Dermis blood vessel endothelial cell (primary cell): ENCODE results near the gene FRMD4B. TPM values are rescaled to one million over a fixed set of nuclear protein-coding genes. Genes with fewer than 3 reads are reported as not detected.
A peak's percentile ranks its signal among the peaks of the same experiment; 100 is the strongest.

Source experiments
- DNase-seq: peaks from one replicate; pipeline ENCODE4 v3.0.0; 2010
- total RNA-seq: library from RNA; depleted of rRNA; stranded (reverse); fragments of >200 nt; gene quantifications from 2 replicates; pipeline ENCODE4 v1.2.3, GENCODE V29; 2014

Gene FRMD4B
- 112 and 117 TPM in 2 replicates for total RNA-seq

DNA sequence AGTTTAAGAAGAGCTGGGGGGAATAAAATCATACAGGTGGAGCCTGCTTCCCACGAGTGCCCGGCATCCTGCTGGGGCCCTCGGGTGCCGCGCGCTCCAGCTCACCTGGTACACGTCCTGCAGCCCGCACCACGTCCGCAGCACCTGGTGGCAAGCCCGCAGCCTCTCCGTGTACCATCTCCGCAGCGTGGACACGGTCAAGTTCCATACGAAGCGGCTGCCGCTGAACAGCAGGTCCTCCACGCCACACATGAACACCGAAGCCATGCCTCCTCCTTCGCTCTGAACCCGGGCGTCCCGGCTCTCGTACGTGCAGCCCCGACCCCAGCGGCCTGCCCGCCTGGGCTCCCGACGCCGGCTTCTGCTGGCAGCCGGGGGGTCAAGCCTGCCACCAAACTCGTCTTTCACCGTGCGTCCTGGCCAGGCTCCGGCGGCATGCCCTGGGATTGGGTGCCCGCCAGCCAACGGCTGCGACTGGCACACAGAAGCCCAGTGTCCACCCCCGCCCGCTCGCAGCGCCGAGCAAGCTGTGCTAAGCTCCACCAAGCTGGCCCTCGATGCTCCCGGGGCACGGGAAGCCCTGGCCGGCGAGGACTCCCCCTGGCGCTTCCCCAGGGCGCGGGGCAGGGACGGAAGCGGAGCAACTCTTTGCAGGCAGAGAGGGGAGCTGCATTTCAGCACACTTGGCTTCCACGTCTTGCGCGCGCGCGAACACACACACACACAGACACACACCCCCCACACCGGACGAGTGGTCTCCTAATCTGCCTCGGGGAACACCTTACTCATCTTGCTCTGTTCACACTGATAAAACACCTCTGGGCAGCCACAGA, at the start of gene FRMD4B:
Gene FRMD4B (minus strand): TSS at position 366 of the 833 bp plus-strand sequence. CDS start 99 bp downstream, at position 267.
- peak; percentile 68 for DNase-seq

DNA sequence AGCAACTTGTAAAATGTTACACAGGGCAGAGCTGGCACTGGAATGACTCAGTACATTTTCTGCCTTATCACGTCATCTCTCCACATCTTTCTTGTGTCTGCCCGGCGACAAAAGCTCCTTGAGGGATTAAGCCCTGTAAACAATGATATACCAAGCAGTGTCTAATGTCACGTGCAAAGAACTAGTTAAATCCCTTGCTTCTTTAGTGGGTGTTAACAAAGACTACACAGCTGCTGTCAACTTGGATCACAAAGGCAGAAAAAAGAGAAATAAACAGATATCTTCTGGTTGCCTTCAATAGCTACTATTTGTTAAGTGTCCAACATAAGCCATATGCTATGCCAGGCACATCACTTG, 48.1 kb upstream of the FRMD4B start:
- peak; percentile 21 for DNase-seq

- DNase-seq = no peak
These were observed 47.5 kb upstream of the FRMD4B start for GRCh38 chr3:69433121-69433968.

GRCh38 chr3:69428657-69429255, 42.9 kb upstream of the FRMD4B start:
- no peak for DNase-seq

DNA sequence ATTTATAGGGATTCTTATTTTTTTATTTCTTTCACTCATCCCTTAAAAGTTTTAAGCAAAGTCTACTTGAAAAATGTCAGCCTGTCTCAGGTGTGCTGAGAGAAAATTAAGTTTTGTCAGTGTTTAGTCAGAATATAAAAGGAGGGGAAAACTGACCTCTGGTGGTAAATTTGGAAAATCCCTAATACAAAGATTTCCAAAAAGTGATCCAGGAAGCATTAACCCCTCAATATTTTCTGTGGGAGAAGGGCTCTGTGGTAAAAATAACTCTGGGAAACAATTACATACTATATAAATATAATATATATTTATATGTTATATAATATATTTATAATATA, 41.0 kb upstream of the FRMD4B start:
- DNase-seq = peak; percentile 19

- no peak for DNase-seq
These were observed 40.5 kb upstream of the FRMD4B start for GRCh38 chr3:69426291-69426966.

- peak; percentile 80 for DNase-seq
These were observed 39.4 kb upstream of the FRMD4B start for GRCh38 chr3:69425249-69425648.

GRCh38 chr3:69423463-69424155, 37.7 kb upstream of the FRMD4B start:
- DNase-seq = no peak

DNA sequence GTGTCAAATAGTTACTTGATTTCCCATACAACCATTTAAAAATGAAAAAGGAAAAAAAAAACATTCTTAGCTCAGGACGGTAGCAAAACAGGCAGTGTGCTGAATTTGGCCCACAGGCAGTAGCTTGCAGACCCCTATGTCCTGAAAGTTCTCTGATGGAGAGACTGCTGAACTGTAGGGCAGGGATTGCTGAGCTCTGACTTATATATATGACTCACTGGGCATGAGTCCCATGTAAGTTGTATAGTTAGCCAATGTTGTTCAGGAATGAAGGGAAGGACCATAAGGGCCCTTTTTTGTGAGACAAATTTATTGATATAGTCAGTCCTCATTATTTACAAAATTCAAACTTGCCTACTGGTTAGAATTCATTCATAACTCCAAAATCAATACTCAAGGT, 36.9 kb upstream of the FRMD4B start:
- DNase-seq = peak; percentile 40

DNA sequence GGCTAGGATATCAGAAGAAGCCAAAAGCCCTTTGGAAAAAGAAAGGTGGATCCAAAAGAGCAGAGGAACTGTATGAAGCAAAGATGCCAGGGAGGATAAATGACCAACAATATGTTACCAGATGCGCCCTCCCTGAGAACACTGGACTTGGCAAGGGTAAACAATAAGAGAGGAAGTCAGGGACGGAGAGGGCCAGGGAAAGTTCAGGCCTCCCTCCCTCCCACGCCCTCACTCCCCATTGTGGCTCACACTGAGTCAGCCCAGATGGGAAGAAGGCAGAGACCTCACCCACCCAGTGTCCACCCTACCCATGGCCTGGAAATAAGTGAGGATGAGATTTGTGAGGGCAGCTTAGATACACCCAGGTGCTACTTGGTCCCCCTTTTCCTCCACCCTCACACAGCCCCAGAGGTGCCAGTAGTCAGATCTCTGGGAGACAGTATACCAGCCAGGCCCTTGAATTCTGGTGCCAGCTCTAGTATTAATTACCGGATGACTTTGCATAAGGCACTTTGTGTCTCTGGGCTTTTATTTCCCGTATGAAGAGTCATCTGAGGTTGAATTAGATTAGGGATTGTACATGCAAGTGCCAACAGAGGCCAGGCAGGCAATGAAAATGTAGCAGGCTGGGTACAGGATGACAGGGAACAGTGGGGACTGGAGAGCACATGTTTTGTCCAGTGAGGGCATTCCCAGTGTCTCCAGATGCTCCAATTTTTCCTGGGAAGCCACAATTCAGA, 35.1 kb upstream of the FRMD4B start:
- peak; percentile 91 for DNase-seq

- DNase-seq = no peak
These were observed 33.4 kb upstream of the FRMD4B start for GRCh38 chr3:69419276-69419675.

DNA sequence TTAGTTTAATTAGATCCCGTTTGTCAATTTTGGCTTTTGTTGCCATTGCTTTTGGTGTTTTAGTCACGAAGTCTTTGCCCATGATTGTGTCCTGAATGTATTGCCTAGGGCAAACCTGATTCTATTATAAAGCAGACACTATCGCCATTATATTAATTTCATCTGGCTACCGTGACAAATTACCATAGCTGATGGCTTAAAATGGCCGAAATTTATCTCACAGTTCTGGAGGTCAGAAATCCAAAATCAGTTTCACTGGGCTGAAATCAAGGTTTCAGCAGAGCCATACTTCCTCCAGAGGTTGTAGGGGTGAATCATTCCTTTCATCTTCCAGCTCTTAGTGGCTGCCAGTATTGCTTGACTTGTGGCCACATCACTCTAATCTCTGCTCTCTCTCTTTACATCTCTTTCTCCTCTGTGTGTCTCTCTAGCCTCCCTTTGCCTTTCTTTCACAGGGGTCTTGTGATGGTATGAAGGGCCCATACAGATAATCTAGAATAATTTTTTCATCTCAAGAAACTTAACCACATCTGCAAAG, 31.7 kb upstream of the FRMD4B start:
- DNase-seq = no peak

GRCh38 chr3:69413551-69414207, 27.8 kb upstream of the FRMD4B start:
- DNase-seq = no peak

DNA sequence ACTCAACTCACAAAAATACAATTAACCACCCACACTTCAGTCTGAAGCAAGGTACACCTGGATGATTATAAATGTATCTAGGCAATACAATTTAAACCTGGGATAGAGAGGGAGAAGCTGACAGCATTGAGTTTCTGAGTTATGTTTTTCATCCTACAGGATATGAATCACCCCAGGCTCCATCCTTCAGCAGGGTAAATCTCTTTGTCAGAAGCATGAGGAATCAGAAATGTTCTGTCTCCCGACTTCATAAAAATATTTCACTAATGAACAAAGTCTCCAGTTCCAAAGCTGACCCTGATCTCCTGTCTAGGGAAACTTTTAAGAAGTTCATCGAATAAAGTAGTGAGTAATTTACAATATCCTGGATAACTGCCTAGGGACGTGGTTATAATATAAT, 25.5 kb upstream of the FRMD4B start:
- DNase-seq = peak; percentile 87

DNA sequence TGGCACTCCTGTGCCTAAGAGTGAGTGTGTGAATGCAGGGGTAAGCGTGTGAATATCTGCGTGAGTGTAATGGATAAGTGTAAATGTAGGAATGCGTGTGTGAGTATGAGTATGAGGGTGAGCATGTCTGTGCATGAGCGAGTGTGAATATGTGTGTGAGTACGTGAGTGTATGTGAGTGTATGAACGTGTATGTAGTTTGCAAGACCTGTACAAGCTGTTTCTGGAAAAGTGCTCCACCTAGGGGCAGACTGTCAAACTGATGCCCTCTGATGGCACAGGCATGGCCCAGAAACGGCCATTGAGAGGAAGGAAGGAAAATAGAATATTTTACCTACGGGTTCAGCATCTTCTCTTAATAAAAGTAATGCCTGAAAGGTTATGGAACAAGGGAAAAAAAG, 24.4 kb upstream of the FRMD4B start:
- DNase-seq = peak; percentile 92

GRCh38 chr3:69409831-69410230, 23.9 kb upstream of the FRMD4B start:
- peak; percentile 44 for DNase-seq

GRCh38 chr3:69409011-69409410, 23.1 kb upstream of the FRMD4B start:
- no peak for DNase-seq

- DNase-seq = no peak
These were observed 22.7 kb upstream of the FRMD4B start for GRCh38 chr3:69408542-69408941.

DNA sequence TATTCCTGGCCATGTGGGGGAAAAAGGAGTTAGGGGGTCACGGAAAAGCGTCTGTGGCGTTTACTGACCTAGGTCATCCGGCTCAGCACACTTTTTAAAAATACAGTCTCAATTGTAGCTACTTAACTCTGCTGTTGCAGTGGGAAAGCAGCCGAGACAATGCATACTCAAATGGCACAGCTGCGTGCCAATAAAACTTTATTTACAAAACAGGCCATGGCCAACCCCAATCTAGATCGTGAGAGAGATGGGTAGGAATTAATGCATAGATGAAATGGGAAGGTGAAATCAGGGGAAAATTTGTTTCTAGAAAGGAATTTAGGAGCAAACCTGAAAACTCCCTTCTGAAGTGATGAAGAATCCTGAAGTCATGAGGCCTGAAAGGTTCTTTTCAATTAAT, 22.0 kb upstream of the FRMD4B start:
- DNase-seq = no peak

- peak; percentile 75 for DNase-seq
These were observed 20.3 kb upstream of the FRMD4B start for GRCh38 chr3:69406163-69406562.

- DNase-seq = no peak
These were observed 19.2 kb upstream of the FRMD4B start for GRCh38 chr3:69405067-69405466.
